ENCODE results near the gene REEP6.
"Not testable (repeated sequence)": the region's sequence is repeated elsewhere in the genome, so short reads cannot be mapped to it uniquely, and the experiment has no call there.

Gene REEP6

DNA sequence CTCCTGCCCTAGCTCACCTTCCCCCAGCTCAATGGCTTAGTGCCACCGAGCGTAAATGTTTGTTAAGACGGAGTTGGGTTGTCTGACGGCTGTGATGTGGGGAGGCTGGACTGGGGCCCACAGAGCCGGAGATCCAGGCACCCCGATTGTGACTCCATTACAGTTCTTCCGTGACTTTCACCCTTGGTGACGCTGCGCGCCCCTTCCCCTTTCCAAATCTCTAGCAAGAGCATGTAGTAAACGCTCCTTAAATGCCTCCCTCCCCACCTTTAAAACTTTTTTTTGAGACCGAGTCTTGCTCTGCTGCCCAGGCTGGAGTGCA is 829 bp downstream of the REEP6 start:
- DNase-seq = no peak

DNA sequence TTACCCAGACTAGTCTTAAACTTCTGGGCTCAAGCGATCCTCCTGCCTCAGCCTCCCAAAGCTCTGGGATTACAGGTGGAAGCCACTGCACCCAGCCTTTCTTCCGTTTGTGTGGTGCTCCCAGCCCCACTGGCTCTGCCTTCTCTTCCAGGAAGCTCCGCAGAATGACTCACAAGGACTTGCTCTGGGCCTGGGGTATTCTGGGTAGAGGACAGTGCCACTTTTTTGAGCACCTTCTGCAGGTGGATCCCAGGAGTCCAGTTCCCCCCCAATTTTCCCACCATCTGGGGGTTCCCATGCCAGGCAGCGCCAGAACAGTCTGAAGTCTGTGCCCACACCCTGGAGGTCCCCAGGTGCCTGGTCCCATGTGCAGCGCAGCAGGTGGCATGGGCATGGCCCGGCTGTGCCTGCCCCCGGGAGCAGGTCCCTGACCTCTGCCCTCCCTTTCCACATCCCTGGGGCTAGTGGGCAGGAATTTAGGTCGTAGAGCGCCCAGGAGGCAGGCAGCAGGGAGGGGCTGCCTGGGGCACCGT is 1.6 kb downstream of the REEP6 start:
- no peak for DNase-seq

DNA sequence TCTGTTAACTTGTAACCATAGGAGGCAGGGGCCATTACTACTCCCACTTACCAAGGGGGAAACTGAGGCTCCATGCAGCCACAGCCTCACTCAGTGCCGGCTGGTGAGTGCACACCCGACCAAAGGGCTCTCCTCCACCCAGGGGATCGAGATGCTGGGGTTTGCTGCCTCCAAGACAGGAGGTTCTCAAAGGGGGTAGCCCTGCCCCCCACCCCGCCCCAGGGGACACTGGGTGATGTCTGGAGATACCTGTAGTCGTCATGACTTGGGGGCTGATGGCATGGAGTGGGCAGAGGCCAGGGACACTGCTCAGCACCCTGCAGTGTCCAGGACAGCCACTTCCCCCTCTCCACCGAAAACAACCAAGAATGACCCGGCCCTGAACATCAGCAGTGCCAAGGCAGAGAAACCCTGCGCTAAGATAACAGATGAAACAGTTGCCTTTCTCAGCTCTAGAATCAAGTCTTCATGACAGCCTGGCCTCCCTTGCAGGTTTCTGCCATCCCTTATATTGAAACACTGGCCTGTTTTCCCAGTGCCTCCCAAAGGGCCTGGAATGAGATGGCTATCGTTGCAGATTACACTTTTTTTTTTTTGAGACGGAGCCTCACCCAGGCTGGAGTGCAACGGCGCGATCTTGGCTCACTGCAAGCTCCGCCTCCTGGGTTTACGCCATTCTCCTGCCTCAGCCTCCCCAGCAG is 3.3 kb downstream of the REEP6 start:
- no peak for DNase-seq

DNA sequence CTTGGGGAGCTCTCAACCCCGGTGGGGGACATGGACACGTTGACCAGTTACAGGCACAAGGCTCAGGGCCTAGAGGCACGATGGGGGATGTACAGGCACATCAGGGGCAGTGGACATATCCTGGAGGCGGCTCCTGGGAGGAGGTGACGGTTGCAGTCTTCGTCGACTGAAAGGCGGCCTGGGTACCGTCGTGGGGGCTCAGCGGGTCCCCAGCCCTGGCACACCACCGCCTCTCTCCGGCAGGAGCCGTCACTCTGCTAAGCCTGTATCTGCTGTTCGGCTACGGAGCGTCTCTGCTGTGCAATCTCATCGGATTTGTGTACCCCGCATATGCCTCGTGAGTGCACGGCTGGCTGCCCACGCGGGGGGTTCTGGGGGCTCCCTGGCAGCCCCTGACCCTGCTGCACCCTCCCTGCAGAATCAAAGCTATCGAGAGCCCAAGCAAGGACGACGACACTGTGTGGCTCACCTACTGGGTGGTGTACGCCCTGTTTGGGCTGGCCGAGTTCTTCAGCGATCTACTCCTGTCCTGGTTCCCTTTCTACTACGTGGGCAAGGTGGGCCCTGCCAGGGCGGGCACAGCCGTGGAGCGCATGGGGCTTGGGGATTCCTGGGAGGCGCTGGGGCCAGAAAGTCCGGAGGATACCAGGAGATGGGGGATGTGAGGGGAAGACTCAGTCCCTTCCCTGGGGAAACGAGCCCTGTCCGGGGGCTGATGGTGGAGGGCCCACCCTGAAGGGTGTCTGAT is 4.2 kb downstream of the REEP6 start:
- DNase-seq = no peak

DNA sequence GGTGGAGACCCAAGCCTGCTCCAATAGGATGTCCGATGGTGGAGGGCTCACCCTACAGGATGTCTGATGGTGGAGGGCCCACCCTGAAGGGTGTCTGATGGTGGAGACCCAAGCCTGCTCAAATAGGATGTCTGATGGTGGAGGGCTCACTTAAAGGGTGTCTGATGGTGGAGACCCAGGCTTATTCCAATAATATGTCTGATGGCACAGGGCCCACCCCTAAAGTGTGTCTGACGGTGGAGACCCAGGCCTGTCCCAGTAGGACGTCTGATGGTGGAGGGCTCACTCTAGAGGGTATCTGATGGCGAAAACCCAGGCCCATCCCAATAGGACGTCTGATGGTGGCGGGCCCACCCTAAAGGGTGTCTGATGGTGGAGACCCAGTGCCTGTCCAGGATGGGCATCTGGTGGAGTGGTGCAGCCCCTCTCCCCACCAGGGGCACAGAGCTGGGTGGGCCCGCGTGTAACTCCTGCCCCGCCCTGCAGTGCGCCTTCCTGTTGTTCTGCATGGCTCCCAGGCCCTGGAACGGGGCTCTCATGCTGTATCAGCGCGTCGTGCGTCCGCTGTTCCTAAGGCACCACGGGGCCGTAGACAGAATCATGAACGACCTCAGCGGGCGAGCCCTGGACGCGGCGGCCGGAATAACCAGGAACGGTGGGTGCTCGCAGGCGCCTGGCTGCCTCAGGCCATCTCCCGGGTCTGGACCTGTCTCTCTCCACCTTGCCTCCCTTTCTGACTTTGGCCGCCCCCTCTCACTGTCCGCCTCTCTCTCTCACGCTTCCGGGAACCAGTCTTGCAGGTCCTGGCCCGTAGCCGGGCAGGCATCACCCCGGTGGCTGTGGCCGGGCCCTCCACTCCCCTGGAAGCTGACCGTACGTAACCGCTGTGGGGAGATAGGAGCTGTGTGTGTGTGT is 5.1 kb downstream of the REEP6 start:
- no peak for DNase-seq

DNA sequence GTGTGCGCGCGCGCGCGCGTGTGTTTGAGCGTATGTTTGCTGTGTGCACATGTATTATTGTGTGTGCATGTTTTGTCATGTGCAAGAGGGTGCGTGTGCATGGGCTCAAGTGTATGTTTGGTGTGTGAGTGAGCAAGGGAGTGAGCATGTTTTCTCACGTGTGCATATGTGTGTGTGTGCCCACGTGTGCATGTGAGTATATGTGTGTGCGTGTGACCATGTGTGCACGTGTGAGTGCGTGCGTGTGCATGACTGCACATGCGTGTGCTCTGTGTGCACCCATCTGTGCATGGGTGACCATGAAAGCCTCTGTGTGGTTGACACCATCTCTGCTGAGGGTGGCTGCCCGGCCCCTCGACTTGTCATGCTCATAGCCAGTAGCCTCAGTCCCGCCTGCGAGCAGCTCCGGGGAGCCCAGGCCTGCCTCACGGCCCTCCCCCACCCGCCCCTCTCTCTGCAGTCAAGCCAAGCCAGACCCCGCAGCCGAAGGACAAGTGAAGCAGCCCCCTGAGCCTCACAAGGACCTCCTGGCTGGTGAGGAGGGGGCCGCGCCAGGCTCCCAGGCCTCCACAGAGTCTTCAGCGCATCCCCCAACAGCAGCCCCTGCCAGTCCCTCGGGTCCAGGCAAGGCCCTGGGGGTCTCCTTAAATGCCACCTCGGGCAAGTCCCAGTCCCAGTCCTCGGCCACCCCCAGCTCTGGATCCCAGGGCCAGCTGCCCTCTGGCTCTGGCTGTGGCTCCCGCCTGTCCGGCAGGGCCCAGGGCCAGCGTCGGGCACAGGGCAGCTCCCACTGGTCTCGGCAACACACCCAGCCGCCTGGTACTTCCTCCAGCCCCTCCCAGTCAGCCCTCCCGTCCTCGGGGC is 6.0 kb downstream of the REEP6 start:
- DNase-seq = no peak

DNA sequence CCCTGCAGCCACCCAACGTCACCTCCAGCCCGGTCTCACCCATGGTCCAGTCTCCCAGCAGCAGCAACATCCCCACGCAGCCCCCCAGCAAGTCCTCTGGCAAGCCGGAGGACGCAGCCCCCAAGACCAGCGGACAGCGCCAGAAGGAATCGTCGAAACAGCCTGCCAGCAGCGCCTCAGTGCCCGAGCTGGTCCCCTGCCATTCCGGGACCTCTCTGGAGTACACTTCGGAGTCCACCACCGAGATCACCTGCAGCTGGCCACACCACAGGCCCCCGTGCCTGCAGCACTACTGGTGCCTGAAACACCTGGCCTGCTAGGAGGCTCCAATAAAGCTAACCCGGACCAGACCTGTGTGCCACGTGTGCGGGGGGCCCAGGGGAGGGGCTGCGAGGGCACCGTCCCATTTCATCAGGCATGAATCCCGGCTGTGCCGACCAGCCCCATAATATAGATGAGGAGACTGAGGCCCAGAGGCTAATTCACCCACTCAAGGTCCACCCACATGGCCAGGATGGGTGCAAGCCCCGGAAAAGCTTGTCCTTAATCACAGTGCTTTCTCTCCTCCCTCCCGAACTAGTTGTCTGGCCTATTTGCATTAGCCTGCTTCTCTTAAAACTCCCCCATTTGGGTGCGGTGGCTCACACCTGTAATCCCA is 6.7 kb downstream of the REEP6 start:
- no peak for DNase-seq

DNA sequence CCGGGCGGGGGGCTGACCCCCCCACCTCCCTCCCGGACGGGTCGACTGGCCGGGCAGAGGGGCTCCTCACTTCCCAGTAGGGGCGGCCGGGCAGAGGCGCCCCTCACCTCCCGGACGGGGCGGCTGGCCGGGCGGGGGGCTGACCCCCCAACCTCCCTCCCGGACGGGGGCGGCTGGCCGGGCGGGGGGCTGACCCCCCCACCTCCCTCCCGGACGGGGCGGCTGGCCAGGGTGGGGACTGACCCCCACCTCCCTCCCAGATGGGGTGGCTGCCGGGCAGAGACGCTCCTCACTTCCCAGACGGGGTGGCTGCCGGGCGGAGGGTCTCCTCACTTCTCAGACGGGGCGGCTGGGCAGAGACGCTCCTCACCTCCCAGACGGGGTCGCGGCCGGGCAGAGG is 8.2 kb downstream of the REEP6 start:
- DNase-seq = not testable (repeated sequence)

DNA sequence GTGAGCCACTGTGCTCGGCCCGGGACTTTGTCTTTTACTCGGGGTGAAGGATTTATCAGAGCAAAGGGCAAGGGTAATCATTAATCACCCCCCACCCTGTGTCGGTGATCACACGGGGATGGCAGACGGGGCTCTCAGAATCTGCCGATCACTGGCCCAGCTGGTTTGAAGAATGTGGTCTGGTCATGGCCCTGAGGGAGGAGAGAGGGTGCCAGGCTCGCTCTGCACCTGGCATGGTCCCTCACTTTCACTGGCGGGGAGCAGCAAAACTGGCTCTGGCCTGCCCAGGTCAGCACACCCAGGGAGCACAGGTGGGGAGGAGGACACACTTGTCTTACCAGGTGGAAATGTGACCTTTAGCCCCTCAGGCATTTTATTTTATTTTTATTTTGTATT is 10.2 kb downstream of the REEP6 start:
- DNase-seq = no peak

DNA sequence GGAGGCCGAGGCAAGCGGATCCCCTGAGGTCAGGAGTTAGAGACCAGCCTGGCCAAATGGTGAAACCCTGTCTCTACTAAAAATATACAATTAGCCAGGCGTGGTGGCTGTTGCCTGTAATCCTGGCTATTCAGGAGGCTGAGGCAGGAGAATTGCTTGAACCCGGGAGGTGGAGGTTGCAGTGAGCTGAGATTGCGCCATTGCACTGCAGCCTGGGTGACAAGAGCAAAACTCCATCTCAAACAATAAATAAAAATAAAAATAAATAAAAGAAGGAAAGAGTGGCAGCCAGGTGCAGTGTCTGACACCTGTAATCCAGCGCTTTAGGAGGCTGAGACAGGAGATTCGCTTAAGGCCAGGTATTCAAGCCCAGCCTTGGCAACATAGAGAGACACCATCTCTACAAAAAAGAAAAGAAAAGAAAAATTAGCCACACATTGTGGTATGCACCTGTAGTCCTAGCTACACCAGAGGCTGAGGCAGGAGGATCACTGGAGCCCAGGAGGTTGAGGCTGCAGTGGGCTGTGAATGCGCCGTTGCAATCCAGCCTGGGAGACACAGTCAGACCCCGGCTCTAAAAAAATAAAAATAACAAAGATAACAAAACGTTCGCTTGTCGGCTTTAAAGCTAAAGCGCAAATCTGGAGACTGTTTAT is 11.6 kb downstream of the REEP6 start:
- DNase-seq = no peak

DNA sequence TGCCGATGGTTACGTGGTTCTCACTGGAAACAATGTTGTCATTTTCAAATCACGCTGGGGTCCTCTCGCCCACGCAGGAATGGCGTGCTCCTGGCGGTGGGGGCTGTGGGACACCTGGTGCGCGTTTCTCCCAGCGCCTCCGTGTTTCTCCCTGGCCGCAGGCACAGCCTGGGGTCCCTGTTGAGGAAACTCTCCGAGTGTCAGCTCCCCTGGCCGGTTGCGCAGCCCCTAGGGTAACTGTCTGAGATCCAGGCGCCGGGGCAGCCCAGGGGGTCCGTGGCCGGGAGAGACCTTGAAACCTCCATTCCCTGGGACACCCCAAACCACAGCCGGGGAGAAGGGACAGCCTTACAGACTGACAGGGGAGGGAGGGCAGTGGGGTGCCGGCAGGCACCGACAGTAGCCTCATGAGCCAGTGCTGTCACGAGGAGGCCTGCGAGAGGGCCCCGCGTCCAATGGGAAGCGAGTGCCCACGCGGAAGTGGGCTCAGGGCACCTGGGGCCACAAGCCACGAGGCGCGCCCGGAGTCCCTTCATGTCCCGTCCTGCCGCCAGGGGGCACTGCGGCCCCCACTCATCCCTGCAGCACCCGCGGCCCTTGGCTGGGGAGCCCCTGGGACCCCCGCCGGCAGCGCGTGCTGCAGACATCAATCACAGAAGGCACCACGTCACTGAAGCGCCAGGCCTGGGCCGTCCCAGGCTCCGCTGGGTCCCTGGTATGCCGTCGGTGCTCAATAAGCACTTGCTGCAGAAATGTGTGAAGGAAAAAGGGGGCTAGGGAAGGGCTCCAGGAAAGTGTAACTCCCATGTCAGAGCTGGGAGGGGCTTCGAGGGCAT is 12.3 kb downstream of the REEP6 start:
- DNase-seq = peak in 1 of 2 experiments; percentile 40

DNA sequence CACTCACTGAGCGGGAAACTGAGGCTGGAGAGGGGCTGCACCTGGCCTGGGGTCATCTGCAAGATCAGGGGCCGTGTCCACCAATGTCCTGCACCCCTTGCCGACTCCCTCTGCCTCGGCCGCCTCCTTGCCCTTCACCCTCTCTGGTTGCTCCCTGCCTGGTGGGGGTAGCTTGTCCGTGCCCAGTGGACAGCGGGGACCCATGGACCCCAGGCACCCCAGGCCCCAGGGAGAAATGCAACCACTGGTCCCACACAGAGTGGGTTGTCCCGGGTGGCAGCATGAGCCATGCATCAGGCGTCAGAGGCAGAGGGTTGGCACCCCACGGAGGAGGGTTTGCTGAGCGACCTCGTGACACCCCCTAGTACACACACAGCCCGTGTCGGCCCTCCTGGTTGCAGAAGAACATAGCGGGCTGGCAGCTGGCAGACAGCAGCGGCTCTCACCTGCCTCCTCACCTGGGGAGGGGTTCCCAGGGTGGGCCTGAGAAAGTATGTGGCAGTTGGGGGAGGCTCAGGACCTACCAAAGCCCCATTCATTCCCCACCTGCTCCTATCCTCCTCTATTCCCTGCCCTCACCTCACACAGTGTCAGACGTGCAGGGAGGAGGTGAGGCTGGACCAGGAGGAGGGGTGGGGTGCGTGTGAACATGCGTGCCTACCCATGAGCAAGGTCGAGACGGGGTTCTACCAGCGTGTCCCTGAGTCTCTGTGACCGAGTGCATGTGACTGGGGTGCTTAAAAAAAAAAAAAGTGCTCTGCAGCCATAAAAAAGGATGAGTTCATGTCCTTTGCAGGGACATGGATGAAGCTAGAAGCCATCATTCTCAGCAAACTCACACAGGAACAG is 13.2 kb downstream of the REEP6 start:
- no peak for DNase-seq

DNA sequence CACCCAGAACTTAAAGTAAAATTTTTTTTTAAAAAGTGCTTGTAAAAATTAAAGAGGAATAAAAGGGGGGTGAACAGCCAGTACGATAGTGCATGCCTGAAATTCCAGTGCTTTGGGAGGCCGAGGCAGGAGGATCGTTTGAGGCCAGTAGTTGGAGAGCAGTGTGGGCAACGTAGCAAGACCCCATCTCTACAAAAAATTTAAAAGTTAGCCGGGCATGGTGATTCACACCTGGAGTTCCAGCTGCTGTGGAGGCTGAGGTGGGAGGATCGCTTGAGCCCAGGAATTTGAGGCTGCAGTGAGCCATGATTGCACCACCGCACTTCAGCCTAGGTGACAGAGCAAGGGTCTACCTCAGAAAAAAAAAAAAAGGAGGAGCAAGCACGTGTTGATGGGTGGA is 14.0 kb downstream of the REEP6 start:
- DNase-seq = no peak

DNA sequence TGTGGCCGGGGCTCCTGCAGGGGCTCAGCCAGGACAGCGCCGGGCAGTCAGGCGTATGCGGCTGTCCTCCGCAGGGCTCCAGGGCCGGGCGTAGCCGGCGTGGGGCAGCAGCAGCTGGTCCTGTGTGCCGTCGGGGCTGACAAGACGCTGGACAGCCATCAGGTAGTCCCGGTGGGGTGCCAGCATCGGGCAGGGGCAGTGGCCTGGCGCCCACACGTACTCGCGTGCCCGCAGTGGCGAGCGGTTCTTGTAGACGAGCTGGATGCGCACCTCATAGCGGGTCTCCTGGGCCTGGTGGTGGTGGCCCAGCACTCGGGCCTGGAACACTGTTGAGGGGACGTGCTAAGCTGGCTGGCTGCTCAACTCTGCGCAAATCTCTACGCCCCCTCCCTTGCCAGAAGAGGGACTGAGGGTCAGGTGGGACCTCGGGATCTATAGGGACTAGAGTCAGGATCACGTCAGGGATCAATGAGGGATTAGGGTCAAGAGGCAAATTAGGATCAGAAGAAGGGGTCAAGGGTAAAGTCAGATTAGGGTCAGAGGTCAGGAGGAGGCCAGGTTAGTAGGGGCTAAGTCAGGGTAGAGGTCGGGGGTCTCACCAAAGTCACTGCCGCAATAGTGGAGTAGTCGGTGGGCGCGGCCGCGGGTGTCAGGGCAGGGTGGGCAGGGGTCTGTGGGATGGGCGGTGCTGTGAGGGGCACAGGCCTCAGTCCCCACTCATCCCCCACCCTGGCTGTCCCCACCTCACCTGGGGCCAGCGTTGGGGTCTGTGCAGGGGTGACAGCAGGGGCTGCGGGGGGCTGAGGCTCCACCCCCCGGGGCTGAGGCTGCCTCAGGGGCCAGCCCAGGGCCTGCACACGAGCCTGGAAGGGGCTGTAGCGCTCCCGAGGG is 15.3 kb downstream of the REEP6 start:
- DNase-seq = no peak

DNA sequence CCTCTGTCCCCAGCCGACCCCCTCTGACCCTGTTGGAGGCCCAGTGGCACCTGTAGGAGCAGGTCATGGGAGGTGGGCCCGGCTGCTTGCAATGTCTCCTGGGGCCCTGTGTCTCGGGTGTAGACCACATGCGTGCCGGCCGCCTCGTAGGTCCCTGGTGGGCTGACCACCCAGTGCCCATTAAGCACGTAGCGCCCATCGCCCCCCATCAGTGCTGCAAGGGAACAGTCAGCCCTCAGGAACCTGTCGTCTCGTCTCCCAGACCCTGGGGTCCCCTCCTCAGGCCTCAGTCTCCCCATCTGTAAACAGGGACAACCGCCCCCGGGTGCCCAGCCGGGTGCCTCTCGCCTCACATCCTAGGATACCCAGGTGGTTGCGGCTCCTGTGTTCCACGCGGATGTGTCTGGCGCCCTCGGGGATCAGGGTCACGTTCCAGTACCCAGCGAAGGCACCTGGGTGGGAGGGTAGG is 16.2 kb downstream of the REEP6 start:
- no peak for DNase-seq

DNA sequence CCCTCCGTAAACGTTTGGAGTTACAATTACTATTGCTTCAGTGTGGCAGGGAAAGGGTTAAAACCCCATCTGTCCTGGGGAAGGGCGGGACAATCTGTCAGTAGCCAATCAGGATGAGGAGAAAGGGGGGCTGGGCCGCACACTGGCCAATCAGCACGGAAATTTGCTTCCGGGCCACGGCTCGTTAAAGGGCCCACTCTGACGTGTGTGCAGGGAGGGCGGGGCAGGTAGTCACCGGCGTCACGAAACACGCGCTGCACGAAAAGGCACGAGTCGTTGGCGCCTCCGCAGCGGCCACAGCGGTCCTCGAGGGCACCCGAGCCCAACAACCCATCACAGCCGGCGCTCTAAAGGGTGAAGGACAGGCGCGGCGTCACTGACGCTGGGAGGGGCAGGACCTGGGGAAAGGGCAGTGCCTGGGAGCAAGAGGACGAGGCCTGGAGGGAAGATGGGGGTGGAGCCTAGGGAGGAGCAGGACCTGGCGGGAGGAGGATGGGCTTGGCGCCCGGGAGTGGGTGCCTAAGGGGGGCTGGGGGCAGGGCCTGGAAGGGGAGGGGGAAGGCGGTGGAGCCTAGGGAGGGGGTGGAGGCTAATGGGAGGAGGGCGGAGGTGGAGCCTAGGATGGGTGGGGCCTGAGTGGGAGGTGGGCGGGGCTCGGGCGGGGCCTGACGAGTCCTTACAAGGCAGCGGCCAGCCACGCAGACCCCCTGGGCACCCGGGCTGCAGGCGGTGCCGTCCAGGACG is 17.0 kb downstream of the REEP6 start:
- DNase-seq = peak; percentile 91 to 95

DNA sequence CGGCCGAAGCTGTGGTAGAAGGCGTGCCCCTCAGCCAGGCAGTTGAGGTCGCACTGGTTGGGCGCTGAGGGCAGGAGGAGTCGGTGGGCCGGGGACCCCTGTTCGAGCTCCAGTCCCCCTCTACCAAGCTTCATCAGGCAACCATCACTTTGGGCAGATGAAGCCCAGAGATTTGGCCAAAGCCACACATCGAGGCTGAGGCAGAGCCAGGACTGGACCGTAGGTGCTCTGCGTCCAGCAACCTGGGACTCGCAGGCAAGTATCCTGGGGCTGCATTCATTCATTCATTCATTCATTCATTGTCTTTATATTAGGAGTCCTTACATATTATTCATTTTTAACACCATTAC is 17.5 kb downstream of the REEP6 start:
- no peak for DNase-seq

Data from NCI-H524 (cell line).